H9 (cell line): ENCODE results near the gene EXOC1L. TPM values are rescaled to one million over a fixed set of nuclear protein-coding genes. Genes with fewer than 3 reads are reported as not detected.

Source experiments
- DNase-seq: peaks from one replicate; pipeline ENCODE4 v3.0.0-alpha.2; 2017
- H2AFZ ChIP-seq: one replicate; pipeline ENCODE4 v1.6.1; 2013; ENCODE audit warnings: mild to moderate bottlenecking, low read length, control low read depth, moderate library complexity
- H2AK5ac ChIP-seq: 2 replicates; pipeline ENCODE4 v1.6.1; 2013; ENCODE audit warnings: low read length, control low read depth, mixed read lengths; ENCODE audit not compliant: insufficient read length
- H2BK120ac ChIP-seq: one replicate; pipeline ENCODE4 v1.6.1; 2013; ENCODE audit warnings: low read depth, mild to moderate bottlenecking, low read length, control low read depth, inconsistent platforms; ENCODE audit not compliant: poor library complexity, severe bottlenecking
- H2BK12ac ChIP-seq: 2 replicates; pipeline ENCODE4 v1.6.1; 2013; ENCODE audit warnings: low read length, control low read depth, mixed read lengths, low read depth; ENCODE audit not compliant: insufficient read length
- H2BK15ac ChIP-seq: 2 replicates; pipeline ENCODE4 v1.6.1; 2013; ENCODE audit warnings: low read depth, low read length, control low read depth
- H2BK20ac ChIP-seq: one replicate; pipeline ENCODE4 v1.6.1; 2013; ENCODE audit warnings: low read depth, mild to moderate bottlenecking, low read length, control low read depth, inconsistent platforms; ENCODE audit not compliant: poor library complexity, severe bottlenecking
- H2BK5ac ChIP-seq: 2 replicates; pipeline ENCODE4 v1.6.1; 2013; ENCODE audit warnings: low read length, control low read depth, mixed read lengths; ENCODE audit not compliant: insufficient read length
- H3K14ac ChIP-seq: 2 replicates; pipeline ENCODE4 v1.6.1; 2013; ENCODE audit warnings: low read length, control low read depth; ENCODE audit not compliant: insufficient read depth
- H3K18ac ChIP-seq: 2 replicates; pipeline ENCODE4 v1.6.1; 2013; ENCODE audit warnings: low read depth, mild to moderate bottlenecking, mixed read lengths, low read length, control low read depth; ENCODE audit not compliant: insufficient read length
- H3K23ac ChIP-seq: 2 replicates; pipeline ENCODE4 v1.6.1; 2013; ENCODE audit warnings: low read length, control low read depth, mixed read lengths, low read depth; ENCODE audit not compliant: insufficient read length
- H3K23me2 ChIP-seq: 2 replicates; pipeline ENCODE4 v1.6.1; 2013; ENCODE audit warnings: low read depth, mild to moderate bottlenecking, mixed read lengths, low read length, control low read depth; ENCODE audit not compliant: insufficient read length, poor library complexity, severe bottlenecking
- H3K27ac ChIP-seq: 2 replicates; pipeline ENCODE4 v1.5.1; 2013; ENCODE audit warnings: low read length, control low read depth, mixed read lengths, low read depth; ENCODE audit not compliant: insufficient read length
- H3K27me3 ChIP-seq: 2 replicates; pipeline ENCODE4 v1.6.1; 2013; ENCODE audit warnings: low read length, control low read depth, inconsistent platforms; ENCODE audit not compliant: insufficient read depth
- H3K4ac ChIP-seq: 2 replicates; pipeline ENCODE4 v1.6.1; 2013; ENCODE audit warnings: low read depth, mild to moderate bottlenecking, control low read depth, inconsistent platforms, low read length, moderate library complexity
- H3K4me1 ChIP-seq: 2 replicates; pipeline ENCODE4 v1.6.1; 2013; ENCODE audit warnings: low read length, control low read depth, inconsistent platforms; ENCODE audit not compliant: insufficient read depth
- H3K4me2 ChIP-seq: 2 replicates; pipeline ENCODE4 v1.6.1; 2013; ENCODE audit warnings: low read length, control low read depth, mixed read lengths; ENCODE audit not compliant: insufficient read length, insufficient read depth
- H3K56ac ChIP-seq: 2 replicates; pipeline ENCODE4 v1.6.1; 2013; ENCODE audit warnings: low read depth, mild to moderate bottlenecking, mixed read lengths, low read length, control low read depth; ENCODE audit not compliant: insufficient read length
- H3K79me1 ChIP-seq: 2 replicates; pipeline ENCODE4 v1.6.1; 2013; ENCODE audit warnings: low read depth, mild to moderate bottlenecking, moderate library complexity, low read length, control low read depth, inconsistent platforms; ENCODE audit not compliant: insufficient read depth, poor library complexity, severe bottlenecking
- H3K79me2 ChIP-seq: 2 replicates; pipeline ENCODE4 v1.6.1; 2013; ENCODE audit warnings: low read length, control low read depth, inconsistent platforms; ENCODE audit not compliant: insufficient read depth
- H3K9ac ChIP-seq: 2 replicates; pipeline ENCODE4 v1.6.1; 2013; ENCODE audit warnings: low read length, control low read depth, mixed read lengths; ENCODE audit not compliant: insufficient read length; ENCODE audit errors: extremely low read depth
- H3K9me3 ChIP-seq: one replicate; pipeline ENCODE4 v1.6.1; 2013; ENCODE audit warnings: low read depth, low read length, inconsistent platforms; ENCODE audit not compliant: control insufficient read depth
- H3T11ph ChIP-seq: one replicate; pipeline ENCODE4 v1.6.1; 2013; ENCODE audit warnings: mild to moderate bottlenecking, low read length, control low read depth, inconsistent platforms
- H4K20me1 ChIP-seq: one replicate; pipeline ENCODE4 v1.6.1; 2013; ENCODE audit not compliant: control insufficient read depth, insufficient read length, insufficient read depth
- H4K5ac ChIP-seq: 2 replicates; pipeline ENCODE4 v1.6.1; 2013; ENCODE audit warnings: low read depth, mild to moderate bottlenecking, mixed read lengths, low read length, control low read depth; ENCODE audit not compliant: insufficient read length
- H4K8ac ChIP-seq: replicated peaks from 2 replicates; pipeline ENCODE4 v1.6.1; 2013; ENCODE audit warnings: low read length, control low read depth, mixed read lengths, low read depth; ENCODE audit not compliant: insufficient read length
- H4K91ac ChIP-seq: 2 replicates; pipeline ENCODE4 v1.6.1; 2013; ENCODE audit warnings: low read depth, mild to moderate bottlenecking, moderate library complexity, mixed read lengths, low read length, control low read depth; ENCODE audit not compliant: insufficient read length
- H3K27ac Mint-ChIP-seq, 3 experiments: 2 replicates in 2 of 3; 3 replicates in 1 of 3; pipeline ENCODE4 v1.8.0; 2020 to 2021; ENCODE audit warnings: mixed read lengths in 3 of 3, mild to moderate bottlenecking in 1 of 3, moderate library complexity in 1 of 3
- H3K27me3 Mint-ChIP-seq: 2 replicates; pipeline ENCODE4 v1.8.0; 2021; ENCODE audit warnings: low read depth, mild to moderate bottlenecking, moderate library complexity, mixed read lengths
- H3K36me3 Mint-ChIP-seq, 3 experiments: 2 replicates in 2 of 3; 3 replicates in 1 of 3; pipeline ENCODE4 v1.8.0; 2020 to 2021; ENCODE audit warnings: low read depth in 3 of 3, mixed read lengths in 3 of 3; ENCODE audit not compliant: insufficient read depth in 1 of 3
- H3K4me1 Mint-ChIP-seq, 2 experiments: 2 replicates each; pipeline ENCODE4 v1.8.0; 2020; ENCODE audit warnings: mixed read lengths in 2 of 2
- H3K4me3 Mint-ChIP-seq, 2 experiments: 2 replicates in 1 of 2; 3 replicates in 1 of 2; pipeline ENCODE4 v1.8.0; 2020 to 2021; ENCODE audit warnings: mild to moderate bottlenecking in 2 of 2, mixed read lengths in 2 of 2, moderate library complexity in 1 of 2
- H3K9me3 Mint-ChIP-seq, 2 experiments: 2 replicates in 1 of 2; 3 replicates in 1 of 2; pipeline ENCODE4 v1.8.0; 2020; ENCODE audit warnings: mild to moderate bottlenecking in 2 of 2, mixed read lengths in 2 of 2, moderate library complexity in 1 of 2
- WGBS: extraction: QIAGEN DNeasy Blood & Tissue Kit; methylation state at CpG from one replicate; pipeline ENCODE4 v1.1.7; 2013; ENCODE audit warnings: missing lambda C conversion rate, low lambda C conversion rate, mixed read lengths; ENCODE audit not compliant: insufficient read length; ENCODE audit errors: extremely low coverage; 5-methylcytosine and 5-hydroxymethylcytosine counted together
- total RNA-seq: library from RNA; stranded (reverse); gene quantifications from 2 replicates; pipeline ENCODE4 v1.2.1, GENCODE V29; 2021
- TF ChIP-seq, protein P1 (sequence below): fragments of 200-600 bp; sonication (generic); conservative IDR thresholded peaks from 3 replicates; pipeline ENCODE4 v1.8.0; 2021; ENCODE audit warnings: antibody characterized with exemption, mild to moderate bottlenecking

The EXOC1L gene
- total RNA-seq, 1 experiment from 2014 or later: not detected

DNA sequence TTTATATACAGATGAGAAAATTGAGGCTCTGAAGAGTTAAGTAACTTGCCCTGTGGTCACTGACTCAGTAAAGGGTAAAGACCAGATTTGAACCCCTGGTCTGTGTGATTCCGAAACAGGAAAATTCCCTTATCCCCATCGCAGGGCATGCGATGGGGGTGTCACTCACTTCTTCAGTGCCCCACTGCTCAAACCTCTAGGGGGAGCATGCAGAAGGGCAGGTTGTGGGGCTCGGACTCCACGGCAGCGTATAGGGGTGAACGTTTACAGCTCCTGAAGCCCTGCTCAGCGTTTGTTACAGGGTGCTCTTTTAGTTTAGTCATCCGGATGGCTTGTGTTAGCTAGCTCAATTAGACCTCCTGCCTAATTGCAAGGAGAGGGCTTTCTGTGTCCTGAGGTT is 30.1 kb downstream of the EXOC1L start:
- H3K23me2 ChIP-seq: no peaks in the 10 kb centered on the region
- H3K4me2 ChIP-seq: no peak overlapping the region
- no peak overlapping the region for H3K9ac ChIP-seq
- DNase-seq: peak; percentile 42
- no peak overlapping the region for H4K8ac ChIP-seq
- WGBS: no CpG with 5 or more reads among the region's 9 CpGs
- Mint-ChIP-seq H3K4me3 (no peak overlapping the region), H3K27me3 (peaks cover 29% of the 10 kb centered on the region), H3K4me1 (peaks cover 5 to 9% of the 10 kb centered on the region in 2 experiments), H3K9me3 (no peaks in the 10 kb centered on the region; a peak in 1 of 5 replicates), H3K36me3 (no peaks in the 10 kb centered on the region; a peak in 1 of 7 replicates), H3K27ac (no peak overlapping the region)
- H3K4me1 ChIP-seq: no peaks in the 10 kb centered on the region
- H2AK5ac ChIP-seq: no peak overlapping the region
- no peak overlapping the region for H3K23ac ChIP-seq
- no peak overlapping the region for H4K5ac ChIP-seq
- H3K9me3 ChIP-seq: no peaks in the 10 kb centered on the region
- H2AFZ ChIP-seq: no peak overlapping the region
- H2BK5ac ChIP-seq: no peak overlapping the region
- no peak overlapping the region for H2BK20ac ChIP-seq
- no peaks in the 10 kb centered on the region for H4K20me1 ChIP-seq
- H4K91ac ChIP-seq: no peak overlapping the region
- H2BK120ac ChIP-seq: no peak overlapping the region
- H2BK12ac ChIP-seq: no peak overlapping the region
- H3K14ac ChIP-seq: no peak overlapping the region
- H3K79me1 ChIP-seq: no peaks in the 10 kb centered on the region
- H3K27ac ChIP-seq: no peak overlapping the region
- TF ChIP-seq, protein P1, sequence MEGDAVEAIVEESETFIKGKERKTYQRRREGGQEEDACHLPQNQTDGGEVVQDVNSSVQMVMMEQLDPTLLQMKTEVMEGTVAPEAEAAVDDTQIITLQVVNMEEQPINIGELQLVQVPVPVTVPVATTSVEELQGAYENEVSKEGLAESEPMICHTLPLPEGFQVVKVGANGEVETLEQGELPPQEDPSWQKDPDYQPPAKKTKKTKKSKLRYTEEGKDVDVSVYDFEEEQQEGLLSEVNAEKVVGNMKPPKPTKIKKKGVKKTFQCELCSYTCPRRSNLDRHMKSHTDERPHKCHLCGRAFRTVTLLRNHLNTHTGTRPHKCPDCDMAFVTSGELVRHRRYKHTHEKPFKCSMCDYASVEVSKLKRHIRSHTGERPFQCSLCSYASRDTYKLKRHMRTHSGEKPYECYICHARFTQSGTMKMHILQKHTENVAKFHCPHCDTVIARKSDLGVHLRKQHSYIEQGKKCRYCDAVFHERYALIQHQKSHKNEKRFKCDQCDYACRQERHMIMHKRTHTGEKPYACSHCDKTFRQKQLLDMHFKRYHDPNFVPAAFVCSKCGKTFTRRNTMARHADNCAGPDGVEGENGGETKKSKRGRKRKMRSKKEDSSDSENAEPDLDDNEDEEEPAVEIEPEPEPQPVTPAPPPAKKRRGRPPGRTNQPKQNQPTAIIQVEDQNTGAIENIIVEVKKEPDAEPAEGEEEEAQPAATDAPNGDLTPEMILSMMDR: peak; percentile 41; the same call in 2 of the 3 replicates
- no peaks in the 10 kb centered on the region for H3K79me2 ChIP-seq
- no peak overlapping the region for H3K4ac ChIP-seq
- no peak overlapping the region for H2BK15ac ChIP-seq
- no peak overlapping the region for H3K56ac ChIP-seq
- H3K18ac ChIP-seq: no peak overlapping the region
- H3K27me3 ChIP-seq: no peaks in the 10 kb centered on the region
- no peak overlapping the region for H3T11ph ChIP-seq
